AG09309 (cell line): ENCODE data around the gene TH.
A peak's percentile ranks its signal among the peaks of the same experiment; 100 is the strongest.

Experiments used
- DNase-seq: peaks from one replicate; pipeline ENCODE4 v3.0.0-alpha.2; 2010; ENCODE audit warnings: low read depth
- H3K4me3 ChIP-seq: 2 replicates; pipeline ENCODE4 v1.5.1; 2011; ENCODE audit warnings: mild to moderate bottlenecking, low read depth, low read length, moderate library complexity; ENCODE audit not compliant: control insufficient read depth
- CTCF ChIP-seq: IDR thresholded peaks from 2 replicates; pipeline ENCODE4 v1.5.1; 2011; ENCODE audit warnings: mild to moderate bottlenecking, low read depth, low read length, inconsistent platforms; ENCODE audit not compliant: insufficient read depth, control insufficient read depth; ENCODE audit errors: missing control alignments

Gene TH

GRCh38 chr11:2187280-2187707 lies 15.7 kb upstream of the TH start:
- no peak for TF ChIP-seq CTCF
- DNase-seq: no peak
- H3K4me3 ChIP-seq: no peak overlapping the region

- no peak for DNase-seq
- TF ChIP-seq CTCF: peak; percentile 40
- H3K4me3 ChIP-seq: no peak overlapping the region
These were observed 15.2 kb upstream of the TH start for GRCh38 chr11:2186669-2187279.

- DNase-seq: no peak
- H3K4me3 ChIP-seq: no peak overlapping the region
- no peak for TF ChIP-seq CTCF
These were observed 13.9 kb upstream of the TH start for GRCh38 chr11:2185324-2186085.

- no peak for TF ChIP-seq CTCF
These were observed 11.3 kb upstream of the TH start for GRCh38 chr11:2182692-2183474.

GRCh38 chr11:2182075-2182474 lies 10.5 kb upstream of the TH start:
- no peak for DNase-seq
- H3K4me3 ChIP-seq: no peak overlapping the region
- TF ChIP-seq CTCF: no peak

More at GRCh38 chr11:2182692-2183474, 11.3 kb upstream of the TH start:
- no peak for DNase-seq
- no peak overlapping the region for H3K4me3 ChIP-seq

- no peak overlapping the region for H3K4me3 ChIP-seq
- no peak for DNase-seq
- no peak for TF ChIP-seq CTCF
These were observed 9.3 kb upstream of the TH start for GRCh38 chr11:2180789-2181370.
